ENCODE results near the gene ANGPTL2. TPM values are rescaled to one million over a fixed set of nuclear protein-coding genes. Genes with fewer than 3 reads are reported as not detected.

Gene ANGPTL2
- total RNA-seq, 1 experiment from 2014 or later = 1.5 TPM

DNA sequence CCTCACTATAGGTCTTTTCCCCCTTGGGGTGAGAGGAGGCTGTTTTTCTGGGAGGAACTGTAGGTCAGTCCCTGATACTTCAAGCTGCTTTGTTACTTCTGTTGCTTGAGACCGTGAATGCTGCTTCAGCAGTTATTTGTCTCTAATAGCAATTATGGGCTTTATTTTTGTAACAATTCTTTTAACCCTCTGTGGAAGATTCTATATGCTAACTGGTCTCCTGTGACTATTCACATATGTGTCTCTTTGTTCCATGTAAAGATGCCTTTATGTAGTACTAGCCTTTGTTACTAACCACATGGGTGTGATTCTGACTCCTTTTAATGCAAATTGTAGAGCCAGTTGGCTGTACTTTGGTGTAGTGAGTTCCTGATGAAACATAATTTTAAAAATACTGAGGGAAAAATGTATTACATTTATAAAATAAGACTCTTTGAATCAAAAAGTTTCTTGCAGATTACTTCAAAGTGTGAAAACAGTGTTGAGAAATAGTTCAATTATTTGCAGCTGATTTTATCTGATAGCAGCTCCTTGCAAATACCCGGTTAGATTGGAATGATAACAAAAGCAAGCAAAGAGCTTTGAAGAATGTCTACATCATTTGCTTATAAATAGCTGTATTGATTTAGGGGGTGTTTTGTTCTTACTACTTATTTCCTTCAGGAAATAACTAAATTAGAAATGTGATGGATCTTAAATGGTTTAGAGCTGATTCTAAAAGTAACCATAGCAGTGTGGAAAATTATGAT is 46.6 kb downstream of the ANGPTL2 start:
- in situ Hi-C loops (cut with HindIII; ENCODE audit: low pct_unique_long_range_greater_than_20kb, low sequenced_read_pairs) = no loop called here
- DNase-seq (ENCODE audit: low read depth, low spot score) = no peak

DNA sequence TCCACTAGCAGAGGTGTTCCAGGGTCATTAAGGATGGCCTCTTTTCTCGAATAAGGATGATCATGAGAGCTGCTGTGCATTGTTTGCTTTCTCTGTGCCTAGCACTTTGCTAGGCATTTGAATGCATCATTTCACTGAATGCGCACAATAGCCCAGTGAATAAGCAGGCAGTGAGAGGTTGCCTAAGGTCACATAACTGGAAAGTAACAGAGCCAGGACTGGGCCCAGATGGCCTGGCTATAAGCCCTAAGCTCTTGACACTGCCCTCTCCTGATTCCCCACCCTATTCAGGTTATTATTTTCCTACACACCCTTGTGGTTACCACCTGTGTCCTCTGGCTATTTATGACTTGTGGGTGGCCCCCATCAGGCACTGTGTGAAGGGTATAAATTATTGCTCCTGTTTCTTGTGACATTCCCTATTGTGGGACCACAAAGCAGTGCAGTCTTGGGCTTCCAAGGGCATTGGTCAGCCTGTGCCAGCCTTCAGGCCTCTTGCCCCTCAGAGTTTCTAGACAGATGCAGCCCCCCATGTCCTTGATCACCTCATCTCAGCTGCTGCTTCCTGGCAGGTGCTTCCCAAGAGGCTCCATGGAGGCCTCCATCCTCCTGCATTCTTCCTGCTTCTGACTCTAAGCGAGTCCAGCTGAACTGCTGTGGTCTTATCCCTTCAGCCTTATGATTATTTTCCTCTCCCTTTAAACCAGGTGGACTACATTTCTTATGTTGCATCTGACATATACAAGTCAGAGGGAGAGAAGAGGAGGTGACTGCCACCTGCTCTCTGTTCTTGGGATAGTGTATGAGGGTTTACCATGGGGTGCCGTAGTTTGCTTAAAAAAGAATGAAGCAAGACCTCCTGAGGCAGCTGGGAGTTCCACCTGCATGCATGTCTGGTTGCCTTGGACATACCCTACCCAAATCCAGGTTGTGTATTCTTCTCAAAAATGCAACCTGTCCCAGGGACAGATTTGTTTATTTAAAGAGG is 47.6 kb downstream of the ANGPTL2 start:
- in situ Hi-C loops (cut with HindIII; ENCODE audit: low pct_unique_long_range_greater_than_20kb, low sequenced_read_pairs) = no loop called here
- DNase-seq (ENCODE audit: low read depth, low spot score) = no peak

DNA sequence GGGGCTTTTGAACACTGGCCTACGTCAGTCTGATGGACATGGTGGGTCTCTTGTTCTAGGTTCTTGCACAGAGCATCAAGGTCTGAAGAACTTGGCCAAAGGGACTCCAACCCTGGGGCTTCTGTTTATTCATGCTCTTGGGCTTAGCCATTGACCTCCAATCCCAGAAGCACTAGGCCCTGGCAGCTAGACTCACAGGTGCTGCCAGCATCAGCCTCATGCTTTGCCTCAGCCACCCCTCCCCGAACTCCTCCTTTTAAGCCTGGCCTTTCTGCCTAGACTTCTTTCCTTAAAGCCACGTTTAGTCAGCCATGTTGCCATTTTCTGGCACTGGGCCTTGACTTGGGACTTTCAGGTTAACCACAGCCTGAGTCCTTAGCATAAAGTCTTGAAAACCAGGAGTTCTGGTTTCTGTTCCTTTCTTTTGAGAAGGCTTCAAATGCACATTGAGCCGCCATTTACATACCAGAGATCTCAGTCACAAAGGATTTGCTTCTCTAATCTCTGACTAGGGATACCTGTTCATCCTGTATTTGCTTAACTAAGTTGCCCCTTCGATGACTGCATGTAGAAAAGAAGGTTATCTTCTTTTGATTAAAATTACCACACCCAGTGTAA is 54.7 kb downstream of the ANGPTL2 start:
- in situ Hi-C loops (cut with HindIII; ENCODE audit: low pct_unique_long_range_greater_than_20kb, low sequenced_read_pairs) = no loop called here
- DNase-seq (ENCODE audit: low read depth, low spot score) = no peak

DNA sequence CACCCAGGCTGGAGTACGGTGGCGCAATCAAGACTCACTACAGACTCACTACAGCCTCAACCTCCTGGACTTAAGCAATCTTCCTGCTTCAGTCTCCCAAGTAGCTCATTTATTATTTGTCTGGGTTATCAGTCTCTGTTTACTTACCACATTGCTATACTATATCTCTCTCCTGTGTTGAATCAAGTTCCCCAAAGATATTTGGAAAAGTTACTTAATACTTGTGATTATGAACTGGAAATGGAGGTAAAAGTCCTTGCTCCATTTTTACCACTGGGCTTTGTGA is 55.6 kb downstream of the ANGPTL2 start:
- in situ Hi-C loops (cut with HindIII; ENCODE audit: low pct_unique_long_range_greater_than_20kb, low sequenced_read_pairs) = no loop called here
- no peak for DNase-seq (ENCODE audit: low read depth, low spot score)

DNA sequence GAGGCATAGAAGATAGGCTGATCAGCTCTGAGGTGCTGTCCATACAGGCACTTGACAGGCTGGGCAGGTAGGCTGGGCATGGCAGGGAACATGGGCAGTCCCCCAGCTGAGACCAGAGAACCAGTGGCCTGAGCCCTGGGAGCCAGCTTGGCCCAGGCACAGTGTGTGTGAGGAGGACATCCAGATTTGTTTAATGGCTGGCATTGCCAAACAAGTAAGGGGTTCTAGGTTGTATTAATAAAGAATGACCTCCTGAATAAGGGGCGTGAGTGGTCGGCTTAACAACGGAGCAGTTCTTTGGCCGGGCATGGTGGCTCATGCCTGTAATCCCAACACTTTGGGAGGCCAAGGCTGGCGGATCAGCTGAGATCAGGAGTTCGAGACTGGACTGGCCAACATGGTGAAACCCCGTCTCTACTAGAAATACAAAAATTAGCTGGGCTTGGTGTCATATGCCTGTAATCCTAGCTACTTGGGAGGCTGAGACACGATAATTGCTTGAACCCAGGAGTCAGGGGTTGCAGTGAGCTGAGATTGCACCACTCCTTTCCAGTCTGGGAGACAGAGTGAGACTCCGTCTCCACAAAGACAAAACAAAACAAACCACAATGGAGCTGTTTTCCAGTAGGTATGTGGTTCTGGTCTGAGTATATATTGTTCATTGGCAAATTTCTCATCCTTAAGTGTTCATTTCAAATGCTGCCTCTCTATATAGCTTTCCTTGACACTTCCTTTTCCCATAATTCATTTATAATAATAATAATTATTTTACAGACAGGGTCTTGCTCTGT is 56.2 kb downstream of the ANGPTL2 start:
- in situ Hi-C loops (cut with HindIII; ENCODE audit: low pct_unique_long_range_greater_than_20kb, low sequenced_read_pairs) = no loop called here
- DNase-seq (ENCODE audit: low read depth, low spot score) = no peak

DNA sequence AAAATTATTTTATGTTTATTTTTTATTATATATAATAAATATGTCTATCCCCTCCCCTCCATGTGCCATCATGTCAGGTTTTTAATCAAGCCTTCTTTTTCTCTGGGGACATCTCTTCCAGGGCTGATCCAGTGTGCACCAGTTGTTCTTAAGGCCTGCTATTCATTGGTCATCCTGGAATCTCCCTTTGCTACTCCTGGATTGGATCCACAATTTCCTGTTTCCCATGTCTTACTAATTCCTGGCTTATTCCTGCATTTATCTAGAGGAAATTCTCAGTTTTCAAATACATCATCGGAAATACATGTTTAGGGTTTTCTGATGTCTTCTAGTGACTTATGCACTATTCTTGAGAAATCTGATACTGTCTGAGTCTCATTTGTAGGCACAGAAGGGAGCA is 56.8 kb downstream of the ANGPTL2 start:
- DNase-seq (ENCODE audit: low read depth, low spot score) = no peak
- in situ Hi-C loops (cut with HindIII; ENCODE audit: low pct_unique_long_range_greater_than_20kb, low sequenced_read_pairs) = no loop called here

DNA sequence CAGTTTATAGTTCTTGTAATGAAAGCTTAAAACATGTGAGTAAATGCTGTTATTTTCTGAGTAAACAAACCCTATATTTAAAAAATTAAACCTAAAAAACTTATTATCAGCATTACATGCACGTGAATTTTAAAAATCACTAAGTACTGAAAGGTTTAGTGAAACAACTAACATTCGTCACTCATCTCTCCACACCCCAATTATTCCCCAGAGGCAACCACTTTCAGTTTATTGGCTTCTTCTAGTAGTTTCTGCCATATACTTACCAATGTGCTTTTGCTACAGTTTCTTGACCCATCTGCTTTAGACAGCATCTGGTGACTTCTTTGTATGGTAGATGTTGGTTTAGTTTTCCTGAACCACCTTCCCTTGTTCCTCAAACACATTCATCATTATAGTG is 58.1 kb downstream of the ANGPTL2 start:
- DNase-seq (ENCODE audit: low read depth, low spot score) = no peak
- in situ Hi-C loops (cut with HindIII; ENCODE audit: low pct_unique_long_range_greater_than_20kb, low sequenced_read_pairs) = no loop called here

DNA sequence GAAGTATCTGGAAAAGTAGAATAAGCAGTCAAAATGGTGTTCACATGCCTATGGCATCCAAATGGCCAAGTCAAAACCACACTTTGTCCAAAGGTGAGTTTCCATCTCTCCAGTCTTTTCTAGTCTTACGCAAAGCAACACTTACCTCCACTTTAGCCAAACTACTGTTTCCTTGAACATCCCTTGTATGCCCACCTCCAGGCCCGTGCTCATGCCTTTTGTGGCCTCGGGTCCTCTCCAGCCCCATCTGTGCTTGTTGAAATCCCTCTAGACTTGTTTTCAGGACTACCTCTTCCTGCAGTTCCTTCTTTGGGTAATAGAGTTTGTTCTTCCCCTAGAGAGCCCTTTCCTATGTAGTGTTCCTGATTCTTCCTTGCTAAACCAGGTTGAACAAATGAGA is 61.0 kb downstream of the ANGPTL2 start:
- no peak for DNase-seq (ENCODE audit: low read depth, low spot score)
- in situ Hi-C loops (cut with HindIII; ENCODE audit: low pct_unique_long_range_greater_than_20kb, low sequenced_read_pairs) = no loop called here

DNA sequence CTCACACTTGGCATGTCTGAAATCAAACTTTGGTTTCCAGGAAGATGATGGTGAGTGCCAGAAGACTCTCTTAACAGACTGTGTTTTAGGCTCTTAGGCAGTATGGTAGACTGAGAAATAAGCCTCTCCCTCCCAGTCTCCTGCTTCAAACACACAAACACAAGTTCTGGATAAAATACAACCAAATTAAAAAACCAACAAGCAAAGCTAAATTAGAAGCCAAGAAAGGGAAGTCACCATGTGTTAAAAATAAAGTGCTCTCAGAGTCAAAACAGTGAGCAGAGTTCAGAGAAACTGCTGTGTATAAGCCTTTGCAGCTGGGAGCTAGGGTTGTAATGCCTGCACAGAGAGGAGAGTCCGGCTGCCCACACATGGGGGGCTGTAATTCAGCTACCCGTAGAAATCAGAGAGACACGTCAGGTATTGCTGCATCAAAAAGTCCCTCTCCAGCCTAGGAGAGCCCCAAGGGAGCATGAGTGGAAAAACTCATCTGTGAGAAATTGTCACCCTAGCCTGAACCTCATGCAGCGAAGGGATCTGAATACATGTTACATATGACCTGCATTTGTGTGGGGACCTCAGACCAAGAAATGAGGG is 62.6 kb downstream of the ANGPTL2 start:
- no peak for DNase-seq (ENCODE audit: low read depth, low spot score)
- in situ Hi-C loops (cut with HindIII; ENCODE audit: low pct_unique_long_range_greater_than_20kb, low sequenced_read_pairs) = no loop called here

DNA sequence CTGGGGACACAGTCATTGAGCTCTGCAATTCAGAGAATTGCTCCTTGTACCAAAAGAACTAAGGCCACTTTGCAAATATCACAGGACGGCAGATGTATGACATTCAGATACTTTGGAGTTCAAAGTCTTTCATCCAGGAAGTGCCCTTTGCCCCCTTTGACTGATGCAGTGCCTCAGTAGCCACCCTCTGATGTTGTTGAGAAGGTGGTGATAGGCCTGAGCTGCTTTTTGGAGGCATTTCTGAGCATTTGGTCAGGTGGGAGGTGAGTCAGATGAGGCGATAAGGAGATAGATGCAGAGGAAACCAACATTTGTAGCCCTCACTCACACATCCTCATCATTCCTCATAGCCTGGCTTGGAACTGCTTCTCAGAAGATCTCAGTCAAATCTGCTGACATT is 63.4 kb downstream of the ANGPTL2 start:
- in situ Hi-C loops (cut with HindIII; ENCODE audit: low pct_unique_long_range_greater_than_20kb, low sequenced_read_pairs) = no loop called here

DNA sequence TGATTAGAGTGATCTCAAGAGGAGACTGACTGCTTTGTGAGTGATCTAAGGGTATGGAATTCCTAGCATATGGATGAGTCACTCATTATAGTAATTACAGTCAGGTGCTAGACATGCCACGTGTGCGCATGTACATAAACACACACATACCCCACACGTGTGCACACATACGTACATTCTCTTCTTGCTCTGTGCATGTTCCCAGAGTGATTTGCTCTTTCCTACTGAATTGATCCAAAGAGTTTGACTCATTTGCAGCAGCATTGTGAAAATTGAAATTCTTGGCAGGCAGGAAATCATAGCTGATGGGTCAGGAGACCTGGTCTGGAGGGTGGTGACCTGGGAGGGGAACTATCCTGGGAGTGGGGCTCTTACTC is 63.8 kb downstream of the ANGPTL2 start:
- DNase-seq (ENCODE audit: low read depth, low spot score) = no peak
- in situ Hi-C loops (cut with HindIII; ENCODE audit: low pct_unique_long_range_greater_than_20kb, low sequenced_read_pairs) = no loop called here

More for the DNA sequence above, 63.4 kb downstream of the ANGPTL2 start:
- no peak for DNase-seq (ENCODE audit: low read depth, low spot score)

DNA sequence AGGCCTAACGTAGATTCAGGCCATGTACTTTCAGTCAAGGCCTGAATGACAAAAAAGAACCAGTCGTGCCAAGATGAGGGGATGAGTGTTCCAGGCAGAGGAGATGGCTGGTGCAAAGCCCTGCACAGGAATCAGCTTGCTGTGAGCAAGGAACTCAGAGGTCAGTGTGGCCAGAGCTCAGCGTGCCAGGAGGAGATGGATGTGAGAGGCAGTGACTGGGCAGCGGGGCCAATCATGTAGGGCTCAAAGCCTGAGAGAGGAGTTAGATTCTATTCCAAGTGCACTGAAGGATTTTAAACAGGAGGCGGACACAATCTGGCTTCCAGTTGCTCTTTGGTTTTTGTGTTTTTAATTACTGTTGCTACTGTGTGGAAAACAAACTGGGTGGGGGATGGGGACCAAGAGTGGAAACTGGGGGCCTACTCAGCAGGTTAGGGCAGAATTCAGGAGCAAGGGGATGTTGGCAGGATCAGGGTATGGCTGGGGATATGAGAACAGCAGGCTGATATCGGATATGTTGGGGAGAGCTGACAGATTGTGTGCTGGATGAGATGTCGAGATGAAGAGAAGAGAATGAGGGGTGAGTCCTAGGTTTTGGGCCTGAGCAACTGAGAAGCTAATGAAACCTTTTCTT is 64.3 kb downstream of the ANGPTL2 start:
- in situ Hi-C loops (cut with HindIII; ENCODE audit: low pct_unique_long_range_greater_than_20kb, low sequenced_read_pairs) = no loop called here
- DNase-seq (ENCODE audit: low read depth, low spot score) = no peak

DNA sequence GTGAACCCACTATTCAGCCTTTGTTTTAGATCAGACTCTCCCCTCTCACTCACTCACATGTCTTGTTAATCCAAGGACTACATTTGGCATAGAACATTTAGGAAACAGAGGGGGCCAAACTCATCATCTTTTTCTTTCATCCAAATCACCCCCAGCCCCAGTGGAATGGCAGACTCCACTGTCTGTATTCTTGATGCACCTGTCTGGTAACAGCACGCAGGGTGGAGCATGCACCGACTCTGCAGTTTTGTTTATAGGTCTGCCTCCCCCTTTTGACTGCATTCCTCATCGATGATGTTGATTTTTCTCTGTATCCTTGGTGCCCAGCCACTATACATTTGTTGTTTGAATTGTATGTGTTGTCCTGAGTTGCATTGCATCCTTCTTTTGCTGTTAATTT is 66.0 kb downstream of the ANGPTL2 start:
- no peak for DNase-seq (ENCODE audit: low read depth, low spot score)
- in situ Hi-C loops (cut with HindIII; ENCODE audit: low pct_unique_long_range_greater_than_20kb, low sequenced_read_pairs) = no loop called here

DNA sequence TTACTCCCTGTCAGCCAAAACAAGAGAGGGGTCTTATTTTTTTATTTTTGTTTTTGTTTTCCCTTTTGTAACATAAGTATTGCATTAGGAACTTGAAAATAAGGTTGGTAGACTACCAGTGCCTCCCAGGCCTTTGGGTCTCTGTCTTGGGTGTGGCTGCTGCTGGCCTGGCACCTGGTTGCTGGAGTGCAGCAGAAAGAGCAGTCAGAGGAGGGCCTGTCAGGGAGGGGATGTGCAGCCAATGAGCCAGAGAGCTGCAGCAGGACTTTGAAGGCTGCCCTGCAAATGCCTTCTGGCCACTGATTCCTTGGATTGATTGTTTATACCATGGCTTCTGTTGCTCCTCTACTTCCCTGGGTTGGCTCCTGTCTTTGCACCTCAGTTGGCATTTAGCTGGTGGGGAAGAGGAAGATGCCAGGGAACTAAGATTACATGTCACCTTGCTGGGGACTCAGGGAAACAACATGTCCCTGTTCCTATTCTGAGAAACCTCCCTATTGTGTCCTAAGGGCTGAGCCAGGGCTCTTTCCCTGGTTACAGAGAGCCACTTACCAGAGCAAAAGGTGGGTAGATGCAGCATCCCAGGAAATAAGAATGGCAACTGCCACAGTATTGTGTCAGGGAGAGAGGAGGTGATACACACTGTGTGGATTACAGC is 66.6 kb downstream of the ANGPTL2 start:
- in situ Hi-C loops (cut with HindIII; ENCODE audit: low pct_unique_long_range_greater_than_20kb, low sequenced_read_pairs) = no loop called here
- no peak for DNase-seq (ENCODE audit: low read depth, low spot score)

DNA sequence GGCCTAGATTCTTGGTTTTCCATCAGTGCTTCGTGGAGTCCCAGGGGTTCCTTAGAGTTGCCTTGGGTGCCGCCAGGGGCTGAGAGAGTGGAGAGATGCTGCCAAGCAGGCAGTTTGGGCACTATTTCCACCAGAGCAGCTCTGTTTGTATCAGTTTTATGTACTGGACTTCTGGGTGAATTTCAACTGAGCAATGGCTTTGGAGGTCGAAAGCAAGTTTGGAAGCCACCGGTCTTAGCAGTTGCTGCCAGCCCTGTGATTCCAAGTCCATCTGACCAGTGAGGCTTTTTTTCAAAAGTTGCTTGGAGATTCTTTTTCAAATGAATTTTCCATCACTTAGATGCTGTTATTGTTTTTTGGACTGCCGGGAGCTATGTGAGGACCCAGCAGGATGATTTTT is 68.5 kb downstream of the ANGPTL2 start:
- DNase-seq (ENCODE audit: low read depth, low spot score) = no peak

DNA sequence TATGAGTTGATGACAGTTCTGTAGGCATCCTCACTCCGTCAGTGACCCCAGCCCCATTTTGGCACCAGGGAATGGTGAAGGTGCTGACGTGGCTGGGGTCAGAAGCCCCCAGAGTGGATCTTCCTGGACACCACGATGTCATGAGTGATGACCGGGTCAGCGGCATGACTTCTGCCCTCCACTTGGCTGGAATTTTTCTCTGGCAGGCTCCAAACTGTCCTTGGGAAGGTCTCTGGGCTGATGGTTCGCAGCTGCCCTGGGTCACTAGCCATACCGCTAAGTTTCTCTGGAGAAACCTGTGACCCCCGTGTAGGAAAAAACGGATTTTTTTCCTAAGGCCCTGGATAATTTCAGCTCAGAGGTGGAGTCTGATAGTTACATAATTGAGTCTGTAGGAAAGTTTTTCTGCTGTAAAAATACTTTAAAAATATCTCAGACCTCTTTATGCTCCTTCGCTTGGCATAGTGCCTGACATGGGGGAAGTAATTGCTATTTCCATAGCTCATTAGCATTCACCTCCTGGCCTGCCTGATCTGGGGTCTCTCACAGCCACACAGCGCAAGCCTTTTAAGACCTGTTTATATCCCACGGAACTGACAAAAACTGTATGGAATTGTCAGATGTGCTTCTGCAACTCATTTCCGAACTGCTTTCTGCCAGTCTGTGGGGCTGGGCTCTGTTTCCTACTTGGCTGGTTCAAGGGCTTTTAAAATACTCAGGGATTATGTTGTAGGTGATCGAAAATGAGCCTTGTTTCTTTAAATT is 69.2 kb downstream of the ANGPTL2 start:
- in situ Hi-C loops (cut with HindIII; ENCODE audit: low pct_unique_long_range_greater_than_20kb, low sequenced_read_pairs) = no loop called here
- DNase-seq (ENCODE audit: low read depth, low spot score) = no peak

More for the DNA sequence above, 68.5 kb downstream of the ANGPTL2 start:
- in situ Hi-C loops (cut with HindIII; ENCODE audit: low pct_unique_long_range_greater_than_20kb, low sequenced_read_pairs) = no loop called here
